ENCODE measurements around the gene KRT83.
"Not testable (repeated sequence)": the region's sequence is repeated elsewhere in the genome, so short reads cannot be mapped to it uniquely, and the experiment has no call there.

KRT83 gene

GRCh38 chr12:52307836-52308805, 13.1 kb downstream of the KRT83 start:
- peak; percentile 8 to 51 for DNase-seq

DNA sequence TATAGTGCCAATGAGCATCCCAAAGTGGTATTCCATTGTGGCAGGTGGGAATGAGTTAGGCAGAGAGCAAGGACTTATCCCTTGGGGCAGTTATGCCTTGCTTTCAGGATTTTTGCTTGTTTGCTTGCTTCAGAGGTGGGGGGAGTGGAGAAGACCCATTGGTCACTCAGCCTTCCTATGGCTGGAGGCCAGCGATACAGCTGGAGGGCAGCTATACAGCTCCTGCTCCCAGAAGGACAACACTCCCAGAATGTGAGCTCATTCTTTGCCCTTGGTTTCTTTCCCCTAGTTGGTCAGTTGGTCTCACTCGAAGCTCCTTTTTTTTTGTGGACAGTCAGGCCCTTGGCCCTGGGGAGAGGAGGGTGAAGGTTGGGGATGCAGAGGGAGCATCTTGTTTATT, 14.5 kb downstream of the KRT83 start:
- DNase-seq, result no peak

DNA sequence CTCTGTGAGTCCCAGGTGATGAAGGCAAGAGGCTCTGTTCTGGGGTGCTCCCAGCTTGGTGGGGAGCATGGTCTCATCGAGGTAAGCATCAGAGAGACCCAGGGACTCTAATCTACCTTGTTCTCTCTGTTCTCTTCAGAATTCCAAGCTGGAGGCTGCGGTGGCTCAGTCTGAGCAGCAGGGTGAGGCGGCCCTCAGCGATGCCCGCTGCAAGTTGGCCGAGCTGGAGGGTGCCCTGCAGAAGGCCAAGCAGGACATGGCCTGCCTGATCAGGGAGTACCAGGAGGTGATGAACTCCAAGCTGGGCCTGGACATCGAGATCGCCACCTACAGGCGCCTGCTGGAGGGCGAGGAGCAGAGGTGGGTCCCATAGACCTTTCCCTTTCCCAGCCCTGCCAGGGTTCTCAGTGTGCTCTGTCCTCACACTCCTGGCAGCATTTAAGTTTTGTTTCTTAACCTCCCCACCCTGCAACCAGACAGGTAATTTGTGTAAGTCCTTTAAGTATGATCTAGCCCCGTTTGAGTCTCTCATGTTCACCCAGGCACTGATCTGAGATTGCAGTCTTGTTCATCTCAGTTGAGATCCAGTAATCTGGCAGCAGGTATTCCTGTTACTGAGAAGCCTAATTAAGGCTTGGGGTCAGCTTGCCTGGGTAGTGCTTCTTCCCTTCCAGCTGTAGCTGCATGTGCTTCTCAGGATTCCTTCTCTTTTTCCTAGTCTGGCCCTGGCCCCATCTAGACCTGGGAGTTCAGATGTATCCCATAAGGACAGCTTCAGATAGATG, 15.1 kb downstream of the KRT83 start:
- DNase-seq, result no peak

- DNase-seq, result not testable (repeated sequence)
Measured at GRCh38 chr12:52304941-52305411, 16.2 kb downstream of the KRT83 start.

GRCh38 chr12:52302242-52302914, 18.8 kb downstream of the KRT83 start:
- not testable (repeated sequence) for DNase-seq

DNA sequence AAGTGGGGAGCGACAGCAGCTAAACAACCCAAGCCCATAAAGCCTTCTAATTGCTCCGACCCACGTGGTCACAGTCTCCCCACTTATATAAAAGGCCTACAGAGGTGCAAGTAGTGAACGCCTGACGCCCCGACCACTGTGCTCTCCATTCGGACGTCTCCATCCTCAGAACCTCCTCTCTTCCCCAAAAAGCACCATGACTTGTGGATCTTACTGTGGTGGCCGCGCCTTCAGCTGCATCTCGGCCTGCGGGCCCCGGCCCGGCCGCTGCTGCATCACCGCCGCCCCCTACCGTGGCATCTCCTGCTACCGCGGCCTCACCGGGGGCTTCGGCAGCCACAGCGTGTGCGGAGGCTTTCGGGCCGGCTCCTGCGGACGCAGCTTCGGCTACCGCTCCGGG, 19.5 kb downstream of the KRT83 start:
- not testable (repeated sequence) for DNase-seq

GRCh38 chr12:52300796-52301691, 20.2 kb downstream of the KRT83 start:
- DNase-seq, result no peak

- no peak for DNase-seq
Measured at GRCh38 chr12:52298677-52299190, 22.5 kb downstream of the KRT83 start.

DNA sequence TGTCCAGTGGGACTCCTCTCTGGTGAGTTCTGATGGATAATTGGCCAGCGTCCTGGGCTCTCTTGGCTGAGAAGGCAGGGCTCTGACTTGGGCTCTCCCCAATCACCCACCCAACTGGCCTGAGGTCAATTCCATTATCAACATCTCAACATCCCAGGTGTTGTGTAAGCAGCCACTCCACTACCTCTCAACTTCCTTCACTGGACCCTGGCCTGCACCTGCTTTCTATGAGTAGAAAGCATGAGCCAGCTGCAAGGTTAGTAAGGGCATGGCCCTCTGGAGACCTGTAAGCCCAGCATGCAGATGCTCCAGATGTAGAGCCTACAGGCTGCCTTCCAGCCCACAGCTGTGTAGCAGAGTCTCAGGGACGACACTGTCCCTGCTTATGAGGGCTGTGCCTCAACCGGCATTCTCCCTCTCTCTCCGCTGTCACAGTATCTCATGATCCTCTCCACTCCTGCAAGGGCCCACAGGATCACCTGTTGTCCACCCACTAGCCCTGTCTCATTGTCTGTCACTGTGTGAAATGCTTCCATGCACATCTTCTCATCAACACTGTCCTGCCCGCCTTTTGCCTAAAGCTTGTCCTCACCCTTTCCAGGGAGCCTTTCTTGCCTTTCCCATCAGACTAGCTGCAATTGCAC, 24.5 kb downstream of the KRT83 start:
- no peak for DNase-seq

DNA sequence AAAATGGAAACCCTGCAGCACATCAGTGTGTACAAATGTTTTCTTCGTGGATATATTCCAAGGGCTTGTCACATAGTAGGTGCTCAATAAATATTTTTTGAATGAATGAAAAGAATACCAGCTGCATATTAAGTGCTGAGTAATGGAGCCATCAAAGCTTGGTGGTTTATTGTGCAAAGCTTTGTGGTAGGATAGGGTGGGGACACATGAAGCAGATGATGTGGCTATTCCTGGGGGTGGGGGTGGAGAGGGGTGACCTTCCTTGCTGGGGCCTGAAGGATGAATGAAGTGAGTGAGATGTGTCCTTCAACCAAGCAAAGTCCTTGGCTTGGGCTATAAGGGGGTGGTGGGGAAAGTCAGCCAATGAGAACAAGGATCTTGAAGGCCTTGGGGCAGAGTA, 25.5 kb downstream of the KRT83 start:
- DNase-seq, result no peak

- DNase-seq, result no peak
Measured at GRCh38 chr12:52294803-52295202, 26.4 kb downstream of the KRT83 start.

DNA sequence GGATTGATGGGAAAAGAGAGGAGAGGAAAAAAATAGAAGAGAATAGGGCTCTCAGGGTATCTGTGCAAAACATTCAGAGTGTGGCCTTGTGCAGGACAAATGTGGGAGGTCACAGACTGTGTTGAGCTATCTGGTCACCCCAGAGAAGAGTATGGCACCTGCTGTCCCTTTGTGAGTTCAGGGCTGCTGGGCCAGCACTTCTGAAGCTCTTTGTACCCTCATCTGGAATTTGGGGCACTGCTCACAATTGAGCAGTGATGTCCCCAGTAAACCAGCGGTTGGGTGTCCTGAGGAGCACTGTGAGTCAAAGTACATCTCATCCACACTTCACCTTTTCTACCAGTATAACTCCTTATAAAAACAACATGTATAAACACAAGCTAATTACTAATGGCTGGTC, 27.3 kb downstream of the KRT83 start:
- DNase-seq, result no peak

GRCh38 chr12:52291267-52291935, 29.8 kb downstream of the KRT83 start, which contains the start of gene KRT81:
Gene KRT81, minus strand, starts transcription at chr12:52291534. Its CDS starts 69 bp downstream, at chr12:52291465.
- DNase-seq, result no peak

DNA sequence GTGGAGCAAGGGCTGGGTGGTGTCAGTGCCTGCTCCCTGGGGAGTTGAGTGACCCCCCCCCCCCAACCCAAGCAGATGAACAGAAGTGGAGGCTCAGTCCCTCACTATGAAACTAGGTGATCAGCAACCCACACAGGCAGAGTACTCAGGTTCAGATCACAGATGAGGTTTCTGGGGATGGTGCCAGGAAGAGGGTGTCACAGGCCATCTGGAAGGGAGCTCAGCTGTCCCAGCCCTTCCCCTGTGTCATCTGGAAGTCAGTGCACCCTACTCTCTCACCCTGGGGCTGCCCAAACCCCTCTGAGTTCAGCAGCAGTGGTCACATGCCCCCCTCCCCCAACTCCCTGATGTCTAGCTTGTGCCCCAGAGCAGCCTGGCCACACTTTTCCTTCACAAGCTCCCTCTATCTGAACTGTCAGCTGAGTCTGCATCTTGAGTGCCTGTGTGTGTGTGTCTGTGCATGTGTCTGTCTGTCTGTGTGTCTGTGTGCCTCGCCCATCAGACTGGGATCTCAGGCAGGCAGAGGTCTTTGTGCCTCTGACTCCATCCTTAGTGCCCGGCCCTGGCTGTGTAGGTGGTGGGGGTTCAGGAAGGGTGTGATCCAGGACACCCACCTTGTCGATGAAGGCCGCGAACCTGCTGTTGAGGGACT, 30.6 kb downstream of the KRT83 start:
- DNase-seq, result not testable (repeated sequence)

- not testable (repeated sequence) for DNase-seq
Measured at GRCh38 chr12:52287816-52288805, 33.1 kb downstream of the KRT83 start.

- not testable (repeated sequence) for DNase-seq
Measured at GRCh38 chr12:52286857-52287785, 34.1 kb downstream of the KRT83 start.

DNA sequence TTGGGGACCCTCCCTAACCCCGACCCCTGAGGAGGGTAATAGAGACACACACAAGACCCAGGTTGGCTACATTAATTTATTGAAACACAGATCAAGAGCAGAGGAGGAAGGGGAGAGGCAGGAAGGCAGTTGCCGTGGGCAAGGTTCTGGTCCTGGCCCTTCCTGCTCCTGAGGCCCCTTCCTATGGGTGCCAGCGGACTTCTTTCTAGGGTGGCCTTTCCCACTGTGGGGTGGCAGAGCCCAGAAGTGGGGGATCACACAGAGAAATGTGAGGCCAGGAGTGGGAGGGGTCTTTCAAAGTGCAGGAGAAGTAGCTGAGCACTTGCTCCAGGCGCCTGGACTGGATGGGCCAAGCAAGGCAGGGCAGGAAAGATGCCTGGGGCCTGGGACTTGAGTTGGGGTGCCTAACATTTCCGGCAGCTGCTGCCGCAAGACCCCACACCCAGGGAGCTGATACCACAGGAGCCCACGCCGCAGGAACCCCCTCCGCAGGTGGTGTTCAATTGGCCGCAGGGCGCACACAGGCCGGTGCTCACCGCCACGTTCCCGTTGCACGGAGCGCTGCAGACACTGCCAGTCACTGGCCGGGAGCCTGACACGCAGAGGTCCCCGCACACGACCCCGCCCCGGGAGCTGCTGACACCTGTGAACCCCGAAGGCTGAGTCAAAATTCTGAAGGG, 35.2 kb downstream of the KRT83 start:
- no peak for DNase-seq
